ENCODE data around the gene IQSEC1.
"Not testable (repeated sequence)": the region's sequence is repeated elsewhere in the genome, so short reads cannot be mapped to it uniquely, and the experiment has no call there.

The IQSEC1 gene

DNA sequence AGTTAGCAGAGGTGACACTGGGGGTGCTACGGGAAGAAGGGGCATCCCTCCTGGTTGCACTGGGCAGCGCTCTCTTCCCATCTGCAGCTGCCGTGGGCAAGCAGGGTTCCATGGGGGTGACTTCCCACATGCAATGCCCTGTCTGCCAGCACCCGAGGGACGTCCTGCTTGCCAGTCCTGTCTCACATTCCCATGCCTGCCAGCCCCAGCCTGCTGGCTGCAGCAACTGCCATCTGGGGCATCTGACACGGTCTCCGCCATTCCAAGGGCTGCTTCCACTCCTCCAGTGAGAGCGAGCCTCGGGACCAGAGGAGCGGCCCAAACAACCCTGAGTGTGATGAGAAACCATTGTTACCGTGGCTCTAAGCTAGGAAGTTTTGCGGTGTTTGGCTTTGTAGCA lies 186.5 kb downstream of the IQSEC1 start:
- no peak for DNase-seq

DNA sequence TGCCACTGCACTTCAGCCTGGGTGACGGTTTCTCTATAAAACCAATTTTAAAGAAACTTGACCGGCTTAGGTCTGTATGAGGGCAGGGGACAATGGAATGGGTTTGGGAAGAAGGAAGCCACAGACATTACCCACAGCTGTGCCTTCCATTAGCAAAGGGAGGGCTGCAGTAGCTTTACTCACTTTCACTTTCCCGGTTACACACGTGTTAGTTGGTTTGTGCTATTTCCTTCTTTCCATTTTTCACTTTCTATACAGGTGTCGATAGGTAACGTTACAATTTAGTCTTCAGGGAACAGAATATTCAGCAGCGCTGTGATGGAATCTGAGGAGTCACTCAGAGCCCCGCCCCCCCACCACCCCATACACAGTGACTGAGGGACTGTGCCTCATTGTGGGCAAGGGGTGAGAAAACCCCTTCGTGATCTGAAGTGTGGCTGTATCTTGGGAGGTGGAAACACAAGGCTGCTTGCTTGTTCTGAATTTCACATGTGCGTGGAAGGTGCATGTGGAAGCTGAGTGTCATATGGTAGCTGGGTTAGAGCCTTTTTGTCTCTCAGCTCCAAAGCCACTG lies 187.0 kb downstream of the IQSEC1 start:
- no peak for DNase-seq

DNA sequence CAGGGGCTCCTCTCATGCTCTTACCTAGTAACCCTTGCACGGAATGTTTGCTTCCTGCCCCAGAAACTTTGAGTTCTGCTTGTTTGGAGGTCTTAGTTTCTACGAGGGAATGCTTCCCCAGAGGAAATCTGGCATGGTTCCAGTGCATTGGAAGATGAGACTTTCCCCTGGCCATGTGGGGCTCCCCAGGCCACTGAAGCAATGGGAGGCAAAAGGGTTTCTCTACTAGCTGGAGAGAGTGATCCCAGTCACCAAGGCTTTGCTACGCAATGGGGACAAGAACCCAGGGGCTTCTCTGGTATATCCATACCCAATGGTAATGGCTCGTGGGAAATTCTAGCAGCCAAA lies 187.7 kb downstream of the IQSEC1 start:
- no peak for DNase-seq

DNA sequence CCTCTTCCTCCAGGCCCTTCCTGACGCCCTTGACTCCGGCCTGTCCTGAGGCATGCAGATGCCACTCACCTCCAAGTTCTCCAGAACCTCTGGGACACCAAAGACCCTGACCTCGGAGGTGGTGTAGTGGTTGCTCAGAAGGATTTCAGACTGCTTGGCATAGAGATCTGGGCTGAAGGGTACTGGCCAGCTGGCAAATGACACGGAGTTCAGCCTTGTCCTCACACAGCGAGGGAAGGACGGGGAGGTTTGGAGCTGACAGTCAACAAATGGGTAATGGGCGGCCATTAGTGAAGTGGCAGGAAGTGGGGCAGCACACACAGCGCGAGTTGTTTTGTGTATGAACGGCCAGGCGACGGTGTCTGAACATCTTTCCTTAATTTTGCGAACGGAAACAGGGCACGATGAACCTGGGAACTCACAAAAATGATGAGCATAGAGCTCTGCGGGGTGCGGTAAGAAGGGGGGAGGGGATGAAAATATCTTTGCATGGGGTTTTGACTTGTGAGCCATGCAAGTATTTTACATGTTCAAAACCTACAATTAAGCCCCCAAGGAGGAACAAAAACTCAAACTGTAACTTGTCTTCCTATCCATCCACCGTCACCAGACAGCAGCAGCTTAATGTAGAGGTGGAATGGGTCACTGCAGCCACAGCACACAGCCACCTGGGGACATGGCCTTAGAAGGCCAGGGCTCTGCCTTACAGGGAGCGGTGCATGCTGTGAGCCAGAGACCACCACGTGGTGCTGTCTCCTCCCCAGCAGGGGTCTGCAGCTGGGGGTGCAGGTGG lies 188.2 kb downstream of the IQSEC1 start:
- no peak for DNase-seq

DNA sequence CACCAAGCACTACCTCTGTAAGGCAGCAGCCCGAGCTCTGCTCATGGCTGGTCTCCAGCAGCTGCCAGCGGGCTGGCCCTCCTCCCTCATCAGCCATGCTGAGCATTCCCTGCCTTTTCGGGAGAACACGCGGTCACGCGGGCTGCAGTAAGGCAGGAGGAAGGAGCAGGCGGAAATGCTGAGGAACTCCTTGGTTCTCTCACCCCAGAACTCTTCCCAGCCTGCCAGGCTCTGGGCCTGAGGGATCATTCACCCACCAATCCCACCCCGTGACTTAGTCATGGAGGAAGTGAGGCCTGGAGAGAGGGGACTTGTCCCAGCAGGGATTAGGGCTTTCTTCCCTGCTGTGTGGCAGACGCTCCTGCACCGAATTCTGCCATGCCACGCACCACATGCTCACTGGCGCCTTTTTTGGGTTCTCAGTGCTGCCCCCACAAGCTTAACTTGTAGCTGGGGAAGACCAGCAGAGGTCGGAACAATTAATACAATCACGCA lies 189.0 kb downstream of the IQSEC1 start:
- no peak for DNase-seq

DNA sequence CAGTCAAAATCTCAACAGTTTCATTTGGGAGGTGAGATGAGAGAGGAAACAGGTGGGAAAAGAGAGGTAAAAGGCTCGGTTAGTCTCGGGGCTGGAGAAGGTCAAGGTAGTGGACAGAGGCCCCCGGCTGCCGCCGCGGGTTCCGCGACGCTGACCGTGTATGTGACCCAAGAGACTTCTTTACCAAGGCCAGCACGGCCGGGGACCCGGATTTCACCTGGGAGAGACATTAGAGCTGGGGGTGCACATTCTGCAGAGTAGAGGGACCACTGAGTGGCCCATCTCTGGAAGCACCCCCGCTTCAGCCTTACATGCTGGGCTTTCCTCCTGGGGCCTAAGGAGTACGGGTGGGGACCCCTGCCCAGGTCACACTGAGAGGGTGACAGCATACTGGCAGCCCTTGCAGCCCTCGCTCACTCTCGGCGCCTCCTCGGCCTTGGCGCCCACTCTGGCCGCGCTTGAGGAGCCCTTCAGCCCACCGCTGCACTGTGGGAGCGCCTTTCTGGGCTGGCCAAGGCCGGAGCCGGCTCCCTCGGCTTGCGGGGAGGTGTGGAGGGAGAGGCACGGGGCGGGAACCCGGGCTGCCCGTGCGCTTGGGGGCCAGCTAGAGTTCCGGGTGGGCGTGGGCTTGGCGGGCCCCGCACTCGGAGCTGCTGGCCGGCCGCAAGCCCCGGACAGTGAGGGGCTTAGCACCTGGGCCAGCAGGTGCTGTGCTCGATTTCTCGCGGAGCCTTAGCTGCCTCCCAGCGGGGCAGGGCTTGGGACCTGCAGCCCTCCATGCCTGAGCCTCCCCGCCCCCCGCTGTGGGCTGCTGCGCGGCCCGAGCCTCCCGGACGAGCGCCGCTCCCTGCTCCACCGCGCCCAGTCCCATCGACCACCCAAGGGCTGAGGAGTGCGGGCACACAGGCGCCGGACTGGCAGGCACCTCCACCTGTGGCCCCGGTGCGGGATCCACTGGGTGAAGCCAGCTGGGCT lies 190.6 kb downstream of the IQSEC1 start:
- no peak for DNase-seq

DNA sequence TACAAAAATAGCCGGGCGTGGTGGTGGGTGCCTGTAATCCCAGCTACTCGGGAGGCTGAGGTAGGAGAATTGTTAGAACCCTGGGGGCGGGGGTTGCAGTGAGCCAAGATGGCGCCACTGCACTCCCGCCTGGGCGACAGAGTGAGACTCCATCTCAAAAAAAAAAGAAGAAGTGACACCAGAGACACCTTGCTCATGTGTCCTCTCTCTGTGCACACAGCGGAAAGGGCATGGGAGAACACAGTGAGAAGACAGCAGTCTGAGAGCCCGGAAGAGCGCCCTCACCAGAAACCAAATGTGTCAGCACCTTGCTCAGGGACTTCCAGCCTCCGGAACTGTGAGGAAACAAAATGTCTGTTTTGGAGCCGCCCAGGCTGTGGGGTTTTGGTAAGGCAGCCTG lies 191.4 kb downstream of the IQSEC1 start:
- not testable (repeated sequence) for DNase-seq

DNA sequence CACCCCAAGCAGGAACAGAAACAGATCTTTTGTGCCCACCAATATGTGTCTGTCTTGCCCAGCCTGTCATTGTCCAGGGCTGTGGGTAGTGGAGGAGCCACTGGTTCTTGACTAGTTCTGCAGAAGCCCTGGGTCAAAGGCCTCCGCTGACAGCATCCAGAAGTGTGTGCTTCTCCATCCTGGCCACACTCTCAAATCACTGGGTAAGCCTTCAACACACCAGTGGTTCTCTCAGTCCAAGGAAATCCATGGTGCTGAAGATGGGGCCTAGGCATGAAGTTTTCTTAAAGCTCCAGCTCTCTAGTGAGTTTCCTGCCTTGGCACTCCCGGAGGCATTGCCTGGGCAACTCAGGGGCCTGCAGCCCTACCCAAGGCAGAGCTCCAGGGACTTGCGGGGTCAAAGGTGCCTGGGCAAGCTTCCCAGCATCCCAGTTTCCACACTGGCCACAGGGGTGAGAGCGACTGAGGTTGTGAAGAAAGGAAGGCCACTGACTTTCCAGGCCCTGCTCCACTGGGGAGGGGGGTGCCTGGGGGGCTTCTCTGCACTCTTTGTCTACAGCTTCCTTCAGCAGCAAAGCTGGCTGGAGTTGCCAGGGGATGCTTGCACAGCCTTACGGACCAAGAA lies 193.9 kb downstream of the IQSEC1 start:
- DNase-seq: no peak

DNA sequence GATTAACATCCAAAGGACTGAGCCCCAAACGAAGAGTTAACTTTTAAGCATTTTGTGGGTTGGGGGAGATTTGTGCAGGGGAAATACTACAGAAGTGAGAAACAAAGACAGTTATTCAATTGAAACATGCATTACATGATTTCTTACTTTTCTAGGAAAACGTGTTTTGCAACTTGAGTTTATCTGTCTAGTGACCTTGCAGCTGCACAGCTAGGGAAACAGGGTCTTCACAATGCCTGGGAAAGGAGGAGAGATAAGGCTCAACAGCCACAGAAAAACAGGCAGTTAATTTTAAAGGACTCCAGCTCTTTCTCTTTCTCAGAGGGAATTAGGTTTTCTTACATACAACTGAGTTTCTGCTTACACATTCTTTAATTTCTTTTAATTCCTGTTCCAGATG lies 194.5 kb downstream of the IQSEC1 start:
- not testable (repeated sequence) for DNase-seq

DNA sequence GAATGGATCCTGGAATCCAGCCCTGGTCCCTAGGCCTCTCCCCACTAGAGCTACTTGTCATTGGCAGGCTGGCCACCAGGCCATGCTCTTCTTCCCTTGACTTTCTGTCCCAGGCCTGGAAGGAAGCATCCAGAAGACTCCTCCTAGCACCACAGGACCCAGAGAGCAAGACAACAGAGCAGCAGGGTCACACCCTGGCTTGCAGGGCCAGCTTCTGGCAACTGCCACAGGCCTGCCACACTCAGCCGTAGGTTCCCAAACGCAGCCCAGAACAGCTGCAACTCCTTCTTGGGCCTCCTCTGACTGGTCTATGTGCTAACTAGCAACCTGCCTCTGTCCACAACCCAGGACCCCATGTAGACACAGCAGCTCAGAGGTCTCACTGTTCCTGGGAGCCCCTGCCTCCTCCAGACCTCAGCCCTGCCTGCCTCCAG lies 195.1 kb downstream of the IQSEC1 start:
- no peak for DNase-seq

DNA sequence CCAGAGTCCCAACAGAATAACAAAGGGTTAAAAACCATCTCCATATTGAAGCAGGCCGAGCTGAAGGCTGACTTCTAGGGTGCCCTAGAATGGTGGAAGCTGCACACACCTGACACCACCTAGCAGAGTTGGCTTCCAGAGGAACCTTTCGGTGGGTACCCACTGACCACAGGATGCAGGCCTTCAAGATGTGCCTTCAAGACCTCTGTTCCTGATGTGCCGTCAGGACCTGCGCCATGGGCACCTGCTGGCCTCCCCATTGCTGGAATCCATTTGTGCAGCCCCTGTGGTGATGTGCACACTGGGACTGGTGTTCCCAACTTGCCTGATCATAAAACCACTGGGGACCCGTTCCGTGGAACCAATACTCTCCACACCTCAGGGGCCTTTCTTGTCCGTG lies 196.2 kb downstream of the IQSEC1 start:
- DNase-seq: no peak

DNA sequence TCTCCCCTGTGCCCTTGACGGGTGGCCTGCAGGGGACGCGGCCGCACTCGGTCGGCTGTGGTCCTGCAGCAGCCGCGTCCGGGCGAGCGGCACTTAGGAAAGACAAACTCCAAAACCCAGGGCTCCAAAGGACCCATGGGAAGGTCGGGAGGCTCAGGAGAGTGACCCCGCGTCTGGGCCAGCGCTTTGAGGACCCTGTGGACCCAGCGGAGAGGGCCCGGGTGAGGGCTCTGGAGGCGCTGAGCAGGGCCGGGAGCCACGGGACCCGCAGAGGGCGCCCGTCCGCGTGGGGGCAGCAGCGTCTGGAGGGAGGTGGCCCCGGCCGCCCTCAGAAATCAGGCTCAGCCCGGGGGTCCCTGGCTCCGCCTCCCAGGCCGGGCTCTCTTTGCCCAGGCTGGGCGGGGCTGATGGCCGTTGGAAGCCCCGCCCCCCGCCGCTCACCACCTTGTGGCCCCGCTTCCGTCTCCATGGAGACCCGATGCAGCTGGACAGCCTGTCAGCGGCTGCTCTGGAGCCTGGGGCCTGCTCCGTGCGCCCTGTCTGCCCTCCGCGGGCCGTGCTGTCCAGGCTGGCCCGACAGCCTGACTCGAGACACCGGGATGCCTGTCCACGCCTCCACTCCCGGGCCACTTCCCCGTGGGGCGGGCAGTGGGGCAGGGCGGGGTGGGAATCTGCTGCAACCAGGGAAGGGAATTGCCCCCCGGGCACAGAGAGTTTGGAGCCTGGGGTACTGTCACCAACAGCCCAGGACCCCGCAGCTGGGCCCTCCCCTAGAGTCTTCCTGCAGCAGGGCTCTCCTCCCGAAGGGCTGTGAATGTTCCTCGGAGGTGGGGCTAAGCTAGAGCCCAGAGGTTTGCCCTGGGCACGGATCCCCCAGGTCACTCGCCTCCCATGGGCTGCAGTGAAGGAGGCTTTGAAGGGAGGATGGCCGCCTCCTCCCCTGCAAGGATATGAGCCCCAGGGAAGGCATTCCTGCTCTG lies 197.1 kb downstream of the IQSEC1 start:
- no peak for DNase-seq

DNA sequence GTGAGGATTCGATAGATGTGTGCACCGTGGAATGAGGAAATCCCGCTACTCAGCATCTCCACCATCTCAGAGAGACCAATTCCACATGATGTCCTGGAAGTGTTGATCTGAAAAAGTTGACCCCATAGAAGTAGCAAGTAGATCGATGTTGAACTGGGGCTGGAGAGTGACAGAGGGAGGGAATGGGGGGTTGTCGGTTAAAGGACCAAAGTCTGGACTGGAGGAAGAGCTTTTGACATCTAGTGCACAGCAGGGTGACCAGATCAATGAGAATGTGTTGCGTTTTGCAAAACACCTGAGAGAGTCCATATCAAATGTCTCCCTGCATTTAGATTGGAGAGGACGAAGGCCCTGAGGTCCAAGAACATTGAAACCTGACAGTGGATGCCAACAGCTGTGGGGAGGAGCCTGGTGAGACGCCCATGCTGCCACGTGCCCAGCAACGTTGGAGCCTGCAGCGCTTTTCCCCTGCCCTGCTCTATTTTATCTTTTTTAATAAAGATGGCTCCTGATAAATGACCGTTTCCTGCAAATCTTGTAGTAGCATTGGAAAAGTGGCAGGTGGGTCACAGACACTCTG lies 201.7 kb downstream of the IQSEC1 start:
- no peak for DNase-seq

DNA sequence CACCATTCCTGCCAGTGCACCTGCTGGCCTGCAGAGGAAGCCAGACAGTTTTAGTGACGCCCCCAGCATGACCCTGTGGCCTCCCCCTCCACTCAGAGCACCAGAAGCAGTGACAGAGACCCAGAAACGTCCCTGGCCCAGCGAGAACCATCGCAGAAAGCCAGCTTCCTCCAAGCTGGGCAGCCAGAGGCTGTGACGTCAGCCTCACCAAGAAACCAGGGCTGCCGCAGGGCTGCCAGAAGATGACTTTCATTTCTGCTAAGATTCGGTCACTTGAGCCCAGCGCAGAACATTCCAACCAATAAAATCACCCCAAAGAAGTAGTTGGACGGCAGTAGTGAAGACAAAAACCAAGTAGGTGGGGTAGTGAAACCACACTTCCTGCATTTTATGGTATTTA lies 202.3 kb downstream of the IQSEC1 start:
- DNase-seq: no peak

DNA sequence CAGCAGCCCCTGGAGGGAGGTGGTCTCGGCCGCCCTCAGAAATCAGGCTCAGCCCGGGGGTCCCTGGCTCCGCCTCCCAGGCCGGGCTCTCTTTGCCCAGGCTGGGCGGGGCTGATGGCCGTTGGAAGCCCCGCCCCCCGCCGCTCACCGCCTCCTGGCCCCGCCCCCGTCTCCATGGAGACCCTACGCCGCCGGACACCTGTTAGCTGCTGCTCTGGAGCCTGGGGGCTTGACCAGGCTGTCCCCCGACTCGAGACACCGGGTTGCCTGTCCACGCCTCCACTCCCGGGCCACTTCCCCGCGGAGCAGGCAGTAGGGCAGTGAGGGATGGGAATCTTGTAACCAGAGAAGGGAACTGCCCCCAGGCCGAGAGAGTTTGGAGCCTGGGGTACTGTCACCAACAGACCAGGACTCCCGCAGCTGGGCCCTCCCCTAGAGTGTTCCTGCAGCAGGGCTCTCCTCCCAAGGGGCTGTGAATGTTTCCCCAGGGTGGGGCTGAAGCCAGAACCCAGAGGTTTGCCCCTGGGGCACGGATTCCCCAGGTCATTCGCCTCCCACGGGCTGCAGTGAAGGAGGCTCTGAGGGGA lies 204.1 kb downstream of the IQSEC1 start:
- DNase-seq: no peak

DNA sequence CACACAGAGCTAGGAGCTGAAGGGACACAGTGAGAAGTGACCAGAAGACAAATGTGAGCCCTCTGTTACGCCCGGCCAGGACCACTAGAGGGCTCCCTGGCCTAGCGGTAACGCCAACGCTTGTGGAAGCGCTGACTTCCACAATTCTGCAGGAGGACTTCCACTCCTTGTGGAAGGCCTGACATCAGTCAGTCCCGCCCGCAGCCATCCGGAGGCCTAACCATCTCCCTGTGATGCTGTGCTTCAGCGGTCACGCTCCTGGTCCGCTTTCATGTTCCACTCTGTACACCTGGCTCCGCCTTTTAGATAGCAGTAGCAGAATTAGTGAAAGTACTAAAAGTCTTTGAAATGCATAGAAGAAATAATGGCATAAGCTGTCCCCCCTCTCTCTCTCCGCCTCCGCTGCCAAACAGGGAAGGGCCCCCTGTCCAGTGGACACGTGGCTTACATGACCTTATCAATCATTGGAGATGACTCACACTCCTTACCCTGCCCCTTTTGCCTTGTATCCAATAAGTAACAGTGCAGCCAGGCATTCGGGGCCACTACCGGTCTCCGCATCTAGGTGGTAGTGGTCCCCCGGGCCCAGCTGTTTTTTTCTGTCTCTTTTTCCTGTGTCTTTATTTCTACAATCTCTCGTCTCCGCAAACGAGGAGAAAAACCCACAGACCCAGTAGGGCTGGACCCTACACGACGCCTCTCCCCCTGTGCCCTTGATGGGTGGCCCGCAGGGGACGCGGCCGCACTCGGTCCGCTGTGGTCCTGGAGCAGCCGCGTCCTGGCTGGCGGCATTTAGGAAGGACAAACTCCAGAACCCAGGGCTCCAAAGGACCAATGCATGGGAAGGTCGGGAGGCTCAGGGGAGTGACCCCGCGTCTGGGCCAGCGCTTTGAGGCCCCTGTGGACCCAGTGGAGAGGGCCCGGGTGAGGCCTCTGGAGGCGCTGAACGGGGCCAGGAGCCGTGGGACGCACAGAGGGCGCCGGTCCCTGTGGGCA lies 204.9 kb downstream of the IQSEC1 start:
- DNase-seq: peak; percentile 37

DNA sequence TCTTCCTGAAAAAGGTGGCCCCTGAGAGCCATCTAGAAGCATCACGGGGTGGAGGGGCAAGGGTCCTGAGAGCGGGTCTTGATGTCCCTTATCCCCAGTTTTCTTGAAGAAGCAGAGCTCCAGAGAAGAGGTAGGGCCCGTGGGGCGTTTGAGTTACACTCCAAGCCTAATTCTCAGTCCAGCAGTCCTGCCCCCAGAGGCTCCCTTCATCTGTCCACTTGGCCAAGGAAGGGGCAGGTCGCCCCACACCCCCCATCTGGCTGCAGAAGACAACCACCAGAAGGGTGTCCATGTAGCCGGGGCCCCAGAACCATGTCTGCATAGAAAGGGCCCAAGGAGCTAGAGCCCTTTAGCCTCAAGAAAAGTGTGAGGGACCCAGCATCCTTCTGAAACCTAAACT lies 206.4 kb downstream of the IQSEC1 start:
- DNase-seq: no peak

DNA sequence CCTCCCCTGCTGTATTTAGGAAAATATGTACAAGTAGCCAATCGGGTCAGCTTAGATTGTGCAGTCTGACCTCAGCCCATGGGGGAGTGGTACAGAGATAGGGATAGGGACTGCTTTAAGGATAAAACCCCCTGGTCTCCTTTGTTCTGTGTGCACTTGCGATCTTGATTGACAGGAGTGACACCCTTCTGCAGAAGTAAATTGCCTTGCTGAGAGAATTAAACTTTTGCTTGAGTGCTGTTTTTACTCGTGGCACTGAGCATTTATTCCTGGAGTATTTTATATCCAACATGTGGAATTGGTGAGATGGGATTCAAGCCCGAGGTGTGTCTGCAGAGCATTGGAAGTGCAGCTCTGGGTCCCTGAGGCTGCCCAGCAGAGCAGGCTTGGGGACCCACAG lies 208.0 kb downstream of the IQSEC1 start:
- no peak for DNase-seq

DNA sequence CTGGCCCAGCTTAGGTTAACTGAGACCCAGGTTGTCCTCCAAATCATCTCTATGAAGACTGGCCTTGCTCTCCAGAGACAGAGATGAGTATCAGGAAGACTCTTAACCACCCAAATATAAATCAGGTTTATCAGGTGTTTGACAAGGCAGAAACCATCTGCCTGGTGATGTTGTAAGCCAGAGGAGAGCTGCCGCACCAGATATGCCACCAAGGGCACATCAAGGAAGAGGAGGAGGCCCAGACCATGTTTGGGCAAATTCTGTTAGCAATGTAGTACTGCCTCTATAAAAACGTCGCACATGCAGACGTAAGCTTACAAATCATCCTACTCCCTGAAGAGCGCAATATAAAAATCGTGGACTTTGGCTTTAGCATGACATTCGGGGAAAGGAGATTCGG lies 210.8 kb downstream of the IQSEC1 start:
- DNase-seq: no peak

DNA sequence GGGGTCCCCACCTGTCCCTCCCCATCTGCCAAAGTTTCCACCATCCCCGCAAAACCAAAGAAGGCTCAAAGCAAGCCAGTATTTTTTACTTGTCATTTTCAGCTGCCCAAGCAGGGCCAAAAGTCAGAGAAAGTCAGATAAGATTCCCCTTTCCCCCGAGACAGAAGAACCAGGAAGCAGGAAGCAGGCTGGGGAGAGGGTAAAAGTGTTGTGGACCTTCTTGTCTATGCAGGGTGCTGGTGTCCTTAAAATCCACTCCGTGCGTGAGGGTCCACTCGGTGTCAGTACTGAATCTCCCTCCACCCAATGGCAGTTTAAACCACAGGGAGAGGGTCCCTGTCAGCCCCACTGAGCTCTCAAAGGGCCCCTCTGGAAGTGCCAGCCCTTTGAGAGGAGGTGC lies 211.6 kb downstream of the IQSEC1 start:
- no peak for DNase-seq
